ENCODE data around the gene CKAP4.

Gene CKAP4

DNA sequence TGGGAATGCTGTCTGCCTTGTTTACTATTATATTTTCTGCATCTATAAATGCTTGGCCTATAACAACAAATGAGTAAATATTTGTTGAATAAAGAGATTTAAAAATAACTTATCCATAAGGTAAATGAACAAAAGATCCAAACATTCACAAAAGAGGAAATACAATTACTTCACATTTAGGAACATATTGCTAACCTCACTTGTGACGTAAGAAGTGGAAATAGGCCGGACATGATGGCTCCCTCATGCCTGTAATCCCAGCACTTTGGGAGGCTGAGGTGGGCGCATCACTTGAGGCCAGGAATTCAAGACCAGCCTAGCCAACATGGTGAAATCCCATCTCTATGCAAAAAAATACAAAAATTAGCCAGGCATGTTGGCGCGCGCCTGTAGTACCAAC is 25.7 kb upstream of the CKAP4 start:
- Histone ChIP-seq H3K4me3 (no peak overlapping the region), H3K27me3 (no peaks in the 10 kb centered on the region), H3K36me3 (no peaks in the 10 kb centered on the region), H3K27ac (no peak overlapping the region), H3K9me3 (no peaks in the 10 kb centered on the region), H3K4me1 (no peaks in the 10 kb centered on the region)
- TF ChIP-seq, protein P1, sequence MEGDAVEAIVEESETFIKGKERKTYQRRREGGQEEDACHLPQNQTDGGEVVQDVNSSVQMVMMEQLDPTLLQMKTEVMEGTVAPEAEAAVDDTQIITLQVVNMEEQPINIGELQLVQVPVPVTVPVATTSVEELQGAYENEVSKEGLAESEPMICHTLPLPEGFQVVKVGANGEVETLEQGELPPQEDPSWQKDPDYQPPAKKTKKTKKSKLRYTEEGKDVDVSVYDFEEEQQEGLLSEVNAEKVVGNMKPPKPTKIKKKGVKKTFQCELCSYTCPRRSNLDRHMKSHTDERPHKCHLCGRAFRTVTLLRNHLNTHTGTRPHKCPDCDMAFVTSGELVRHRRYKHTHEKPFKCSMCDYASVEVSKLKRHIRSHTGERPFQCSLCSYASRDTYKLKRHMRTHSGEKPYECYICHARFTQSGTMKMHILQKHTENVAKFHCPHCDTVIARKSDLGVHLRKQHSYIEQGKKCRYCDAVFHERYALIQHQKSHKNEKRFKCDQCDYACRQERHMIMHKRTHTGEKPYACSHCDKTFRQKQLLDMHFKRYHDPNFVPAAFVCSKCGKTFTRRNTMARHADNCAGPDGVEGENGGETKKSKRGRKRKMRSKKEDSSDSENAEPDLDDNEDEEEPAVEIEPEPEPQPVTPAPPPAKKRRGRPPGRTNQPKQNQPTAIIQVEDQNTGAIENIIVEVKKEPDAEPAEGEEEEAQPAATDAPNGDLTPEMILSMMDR (IDR thresholded peaks at IDR 0.05): no peak
- no peak for DNase-seq
- intact Hi-C loops (cut with DNase I; ENCODE audit: low total_unique reads): no loop called here

- DNase-seq: no peak
- TF ChIP-seq, protein P1 (IDR thresholded peaks at IDR 0.05): no peak
- H3K27ac ChIP-seq: no peak overlapping the region
- intact Hi-C loops (cut with DNase I; ENCODE audit: low total_unique reads): no loop called here
- no peaks in the 10 kb centered on the region for H3K27me3 ChIP-seq
- no peaks in the 10 kb centered on the region for H3K36me3 ChIP-seq
- no peaks in the 10 kb centered on the region for H3K4me1 ChIP-seq
- no peak overlapping the region for H3K4me3 ChIP-seq
- H3K9me3 ChIP-seq: no peaks in the 10 kb centered on the region
Measured at GRCh38 chr12:106271575-106272505, 24.0 kb upstream of the CKAP4 start.

GRCh38 chr12:106269150-106269771 is 21.4 kb upstream of the CKAP4 start:
- TF ChIP-seq, protein P1 (IDR thresholded peaks at IDR 0.05): no peak
- no peaks in the 10 kb centered on the region for H3K4me1 ChIP-seq
- H3K36me3 ChIP-seq: no peaks in the 10 kb centered on the region
- intact Hi-C loops (cut with DNase I; ENCODE audit: low total_unique reads): no loop called here
- no peaks in the 10 kb centered on the region for H3K9me3 ChIP-seq
- no peak overlapping the region for H3K4me3 ChIP-seq
- DNase-seq: no peak
- H3K27ac ChIP-seq: no peak overlapping the region
- H3K27me3 ChIP-seq: no peaks in the 10 kb centered on the region

- Histone ChIP-seq H3K4me3 (no peak overlapping the region), H3K9me3 (no peaks in the 10 kb centered on the region), H3K27me3 (no peaks in the 10 kb centered on the region), H3K4me1 (no peaks in the 10 kb centered on the region), H3K36me3 (no peaks in the 10 kb centered on the region), H3K27ac (no peak overlapping the region)
- DNase-seq: no peak
- intact Hi-C loops (cut with DNase I; ENCODE audit: low total_unique reads): no loop called here
- TF ChIP-seq, protein P1 (IDR thresholded peaks at IDR 0.05): no peak
Measured at GRCh38 chr12:106267535-106267934, 19.7 kb upstream of the CKAP4 start.

GRCh38 chr12:106265116-106265515 is 17.3 kb upstream of the CKAP4 start:
- Histone ChIP-seq H3K36me3 (no peaks in the 10 kb centered on the region), H3K4me1 (no peaks in the 10 kb centered on the region), H3K27ac (no peak overlapping the region), H3K4me3 (no peak overlapping the region), H3K9me3 (no peaks in the 10 kb centered on the region), H3K27me3 (no peaks in the 10 kb centered on the region)
- intact Hi-C loops (cut with DNase I; ENCODE audit: low total_unique reads): no loop called here
- no peak for DNase-seq
- TF ChIP-seq, protein P1 (IDR thresholded peaks at IDR 0.05): no peak

All from tibial artery (tissue), 4 donors.